22Rv1 (cell line): Measurements from ENCODE around the gene VEGFA.
A peak's percentile ranks its signal among the peaks of the same experiment; 100 is the strongest.

ENCODE experiments used
- CTCF ChIP-seq: fragments of 450-650 bp; IDR thresholded peaks from 2 replicates; pipeline ENCODE4 v1.5.1; 2017; ENCODE audit warnings: mild to moderate bottlenecking
- ZFX ChIP-seq: fragments of 450-650 bp; IDR thresholded peaks from 2 replicates; pipeline ENCODE4 v1.6.1; 2017; ENCODE audit warnings: antibody characterized with exemption, borderline replicate concordance

- TF ChIP-seq CTCF (0 out of 2 replicates have a peak, but pooled peaks have one; percentile 3), ZFX (no peak)
Observed at GRCh38 chr6:43817192-43817591, 47.2 kb downstream of the VEGFA start.
